Measurements from ENCODE around the gene AVEN.

AVEN gene

GRCh38 chr15:33872416-33873106, 166.4 kb downstream of the AVEN start:
- Histone ChIP-seq H3K36me3 (no peaks in the 10 kb centered on the region), H3K4me1 (no peaks in the 10 kb centered on the region)
- no peak for TF ChIP-seq CTCF (IDR thresholded peaks at IDR 0.05; ENCODE audit: low read depth, low read length)

GRCh38 chr15:33871980-33872379, 167.0 kb downstream of the AVEN start:
- peak; percentile 27 for DNase-seq
- TF ChIP-seq CTCF (IDR thresholded peaks at IDR 0.05; ENCODE audit: low read depth, low read length): no peak
- Histone ChIP-seq H3K27me3 (no peaks in the 10 kb centered on the region), H3K9me3 (no peaks in the 10 kb centered on the region), H3K4me1 (no peaks in the 10 kb centered on the region), H3K4me3 (ENCODE audit: low read depth, low read length) (no peak overlapping the region), H3K36me3 (no peaks in the 10 kb centered on the region; the same call in 1 of the 2 replicates)

More at GRCh38 chr15:33872416-33873106, 166.4 kb downstream of the AVEN start:
- Histone ChIP-seq H3K4me3 (ENCODE audit: low read depth, low read length) (no peak overlapping the region), H3K27me3 (no peaks in the 10 kb centered on the region), H3K9me3 (no peaks in the 10 kb centered on the region)
- DNase-seq: no peak

- Histone ChIP-seq H3K4me1 (no peaks in the 10 kb centered on the region), H3K27me3 (no peaks in the 10 kb centered on the region), H3K4me3 (ENCODE audit: low read depth, low read length) (no peak overlapping the region), H3K9me3 (no peaks in the 10 kb centered on the region), H3K36me3 (no peaks in the 10 kb centered on the region; the same call in 1 of the 2 replicates)
- no peak for DNase-seq
- no peak for TF ChIP-seq CTCF (IDR thresholded peaks at IDR 0.05; ENCODE audit: low read depth, low read length)
These were observed 172.8 kb downstream of the AVEN start for GRCh38 chr15:33866101-33866737.

- no peak overlapping the region for H3K4me3 ChIP-seq (ENCODE audit: low read depth, low read length)
- H3K4me1 ChIP-seq: no peaks in the 10 kb centered on the region
- DNase-seq: no peak
- no peak for TF ChIP-seq CTCF (IDR thresholded peaks at IDR 0.05; ENCODE audit: low read depth, low read length)
- no peaks in the 10 kb centered on the region for H3K27me3 ChIP-seq
- no peaks in the 10 kb centered on the region for H3K9me3 ChIP-seq
- no peaks in the 10 kb centered on the region; the same call in 1 of the 2 replicates for H3K36me3 ChIP-seq
These were observed 173.6 kb downstream of the AVEN start for GRCh38 chr15:33865416-33865815.

- H3K27me3 ChIP-seq: no peaks in the 10 kb centered on the region
- no peaks in the 10 kb centered on the region for H3K9me3 ChIP-seq
- no peak overlapping the region for H3K4me3 ChIP-seq (ENCODE audit: low read depth, low read length)
- DNase-seq: no peak
- no peaks in the 10 kb centered on the region for H3K4me1 ChIP-seq
- no peaks in the 10 kb centered on the region; the same call in 1 of the 2 replicates for H3K36me3 ChIP-seq
- no peak for TF ChIP-seq CTCF (IDR thresholded peaks at IDR 0.05; ENCODE audit: low read depth, low read length)
These were observed 174.5 kb downstream of the AVEN start for GRCh38 chr15:33864360-33865075.
